Measurements from ENCODE around the gene CRYBA1.

The CRYBA1 gene

GRCh38 chr17:29273924-29274323, 27.3 kb downstream of the CRYBA1 start:
- DNase-seq (ENCODE audit: low read depth), result no peak
- TF ChIP-seq, protein P1, sequence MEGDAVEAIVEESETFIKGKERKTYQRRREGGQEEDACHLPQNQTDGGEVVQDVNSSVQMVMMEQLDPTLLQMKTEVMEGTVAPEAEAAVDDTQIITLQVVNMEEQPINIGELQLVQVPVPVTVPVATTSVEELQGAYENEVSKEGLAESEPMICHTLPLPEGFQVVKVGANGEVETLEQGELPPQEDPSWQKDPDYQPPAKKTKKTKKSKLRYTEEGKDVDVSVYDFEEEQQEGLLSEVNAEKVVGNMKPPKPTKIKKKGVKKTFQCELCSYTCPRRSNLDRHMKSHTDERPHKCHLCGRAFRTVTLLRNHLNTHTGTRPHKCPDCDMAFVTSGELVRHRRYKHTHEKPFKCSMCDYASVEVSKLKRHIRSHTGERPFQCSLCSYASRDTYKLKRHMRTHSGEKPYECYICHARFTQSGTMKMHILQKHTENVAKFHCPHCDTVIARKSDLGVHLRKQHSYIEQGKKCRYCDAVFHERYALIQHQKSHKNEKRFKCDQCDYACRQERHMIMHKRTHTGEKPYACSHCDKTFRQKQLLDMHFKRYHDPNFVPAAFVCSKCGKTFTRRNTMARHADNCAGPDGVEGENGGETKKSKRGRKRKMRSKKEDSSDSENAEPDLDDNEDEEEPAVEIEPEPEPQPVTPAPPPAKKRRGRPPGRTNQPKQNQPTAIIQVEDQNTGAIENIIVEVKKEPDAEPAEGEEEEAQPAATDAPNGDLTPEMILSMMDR (IDR thresholded peaks at IDR 0.05; ENCODE audit: control insufficient read depth, insufficient read depth, low read depth, low read length, missing control alignments), result no peak
- no peak overlapping the region for H3K4me3 ChIP-seq (ENCODE audit: control insufficient read depth, low read depth, low read length)

DNA sequence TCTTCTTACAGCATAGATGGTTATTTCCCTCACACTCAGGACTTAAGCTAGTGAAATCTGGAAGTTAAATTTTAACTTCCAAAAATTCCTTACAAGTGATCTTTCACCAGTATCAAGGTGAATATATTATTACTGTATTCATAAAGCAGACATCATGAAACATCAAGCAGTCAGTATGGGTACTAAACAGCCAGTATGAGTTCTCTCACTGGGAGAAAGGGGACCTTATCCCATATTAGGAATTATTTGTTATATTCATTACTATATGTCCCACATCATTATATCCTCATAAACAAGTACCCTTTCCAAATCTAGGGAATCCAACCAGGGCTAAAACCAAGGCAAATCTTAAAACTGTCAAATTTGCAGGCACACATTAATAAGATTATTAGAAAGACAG, 32.0 kb downstream of the CRYBA1 start:
- no peak overlapping the region for H3K4me3 ChIP-seq (ENCODE audit: control insufficient read depth, low read depth, low read length)
- DNase-seq (ENCODE audit: low read depth), result no peak
- TF ChIP-seq, protein P1 (IDR thresholded peaks at IDR 0.05; ENCODE audit: control insufficient read depth, insufficient read depth, low read depth, low read length, missing control alignments), result no peak

- DNase-seq (ENCODE audit: low read depth), result no peak
- H3K4me3 ChIP-seq (ENCODE audit: control insufficient read depth, low read depth, low read length), result no peak overlapping the region
- TF ChIP-seq, protein P1 (IDR thresholded peaks at IDR 0.05; ENCODE audit: control insufficient read depth, insufficient read depth, low read depth, low read length, missing control alignments), result no peak
Measured at GRCh38 chr17:29279397-29280070, 32.9 kb downstream of the CRYBA1 start.

DNA sequence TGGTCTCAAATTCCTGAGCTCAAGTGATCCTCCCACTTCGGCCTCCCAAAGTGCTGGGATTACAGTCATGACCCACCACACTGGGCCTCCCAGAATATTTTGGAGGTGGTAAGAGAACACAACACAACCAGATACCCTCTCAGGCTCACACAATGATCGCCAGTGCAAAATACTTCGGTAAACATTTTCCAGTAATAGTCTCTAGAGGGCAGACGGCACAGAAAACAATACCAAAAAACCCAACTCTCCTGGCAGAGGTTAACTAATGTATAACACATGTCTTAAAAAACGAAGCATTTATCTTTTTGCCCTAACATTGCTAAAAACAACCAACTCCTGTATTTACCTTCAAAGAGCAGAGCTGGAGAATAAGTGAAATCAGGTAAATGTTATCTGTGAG, 36.8 kb downstream of the CRYBA1 start:
- no peak overlapping the region for H3K4me3 ChIP-seq (ENCODE audit: control insufficient read depth, low read depth, low read length)
- TF ChIP-seq, protein P1 (IDR thresholded peaks at IDR 0.05; ENCODE audit: control insufficient read depth, insufficient read depth, low read depth, low read length, missing control alignments), result peak; percentile 31
- DNase-seq (ENCODE audit: low read depth), result no peak

GRCh38 chr17:29283961-29284360, 37.3 kb downstream of the CRYBA1 start:
- no peak for DNase-seq (ENCODE audit: low read depth)
- TF ChIP-seq, protein P1 (IDR thresholded peaks at IDR 0.05; ENCODE audit: control insufficient read depth, insufficient read depth, low read depth, low read length, missing control alignments), result no peak
- H3K4me3 ChIP-seq (ENCODE audit: control insufficient read depth, low read depth, low read length), result no peak overlapping the region

DNA sequence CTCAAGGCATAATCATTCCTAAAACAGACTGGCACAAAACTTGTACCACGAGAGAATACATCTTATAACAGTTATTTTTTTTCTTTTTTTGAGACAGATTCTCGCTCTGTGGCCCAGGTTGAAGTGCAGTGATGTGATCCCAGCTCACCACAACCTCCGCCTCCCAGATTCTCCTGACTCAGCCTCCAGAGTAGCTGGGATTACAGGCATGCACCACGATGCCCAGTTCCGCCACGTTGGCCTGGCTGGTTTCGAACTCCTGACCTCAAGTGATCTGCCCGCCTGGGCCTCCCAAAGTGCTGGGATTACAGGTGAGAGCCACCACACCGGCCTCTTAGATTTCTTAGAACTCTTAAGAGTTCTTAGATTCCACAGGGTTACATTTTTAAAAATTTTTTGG, 43.2 kb downstream of the CRYBA1 start:
- no peak overlapping the region for H3K4me3 ChIP-seq (ENCODE audit: control insufficient read depth, low read depth, low read length)
- DNase-seq (ENCODE audit: low read depth), result no peak
- TF ChIP-seq, protein P1 (IDR thresholded peaks at IDR 0.05; ENCODE audit: control insufficient read depth, insufficient read depth, low read depth, low read length, missing control alignments), result no peak

All from AG09309 (cell line).